IMR-90 (cell line): ENCODE data around the gene CD300LD. TPM values are rescaled to one million over a fixed set of nuclear protein-coding genes. Genes with fewer than 3 reads are reported as not detected.

Experiments used
- ATAC-seq: fragments of 200-7000 bp; cut with Tn5 transposase; 2 replicates; pipeline ENCODE4 v1.9.1; 2020; ENCODE audit warnings: low read depth, mild to moderate bottlenecking, moderate library complexity
- BruUV-seq: library from RNA; stranded (reverse); fragments of 400-500 nt; replicated peaks from 2 replicates; lab custom pipeline; 2021; lab: Mats Ljungman, UMichigan
- CTCF ChIA-PET: fragments of 300-600 bp; formaldehyde crosslinking; extraction: SDS; loops from one replicate; lab custom pipeline; 2021; ENCODE audit warnings: antibody characterized with exemption; lab: Yijun Ruan, JAX
- POLR2A ChIA-PET: fragments of 300-600 bp; sonication (Branson Sonifier 250); formaldehyde crosslinking; loops from one replicate; lab custom pipeline; 2022; ENCODE audit warnings: antibody characterized with exemption; ENCODE audit not compliant: unreplicated experiment; lab: Charles Lee
- DNase-seq: peaks from one replicate; pipeline ENCODE4 v3.0.0; 2013
- H2AFZ ChIP-seq: replicated peaks from 2 replicates; pipeline ENCODE3; 2013; ENCODE audit warnings: low read length, mild to moderate bottlenecking; ENCODE audit not compliant: poor library complexity
- H2AK5ac ChIP-seq: 2 replicates; pipeline ENCODE4 v1.6.1; 2013; ENCODE audit warnings: low read depth, low read length, inconsistent platforms
- H2AK9ac ChIP-seq: replicated peaks from 2 replicates; pipeline ENCODE3; 2013; ENCODE audit warnings: mild to moderate bottlenecking, low read depth, low read length, moderate library complexity; ENCODE audit not compliant: poor library complexity
- H2BK120ac ChIP-seq: 2 replicates; pipeline ENCODE4 v1.6.1; 2013; ENCODE audit warnings: low read depth, low read length, inconsistent platforms
- H2BK15ac ChIP-seq: 3 replicates; pipeline ENCODE4 v1.6.1; 2013; ENCODE audit warnings: low read depth, low read length, inconsistent platforms
- H2BK20ac ChIP-seq: 2 replicates; pipeline ENCODE4 v1.6.1; 2013; ENCODE audit warnings: low read depth, mild to moderate bottlenecking, inconsistent platforms, low read length, moderate library complexity
- H2BK5ac ChIP-seq: 2 replicates; pipeline ENCODE4 v1.6.1; 2013; ENCODE audit warnings: mild to moderate bottlenecking, low read depth, low read length, inconsistent platforms; ENCODE audit not compliant: poor library complexity, severe bottlenecking
- H3K14ac ChIP-seq: replicated peaks from 2 replicates; pipeline ENCODE4 v1.6.1; 2013; ENCODE audit warnings: low read depth, low read length, inconsistent platforms
- H3K18ac ChIP-seq: 2 replicates; pipeline ENCODE4 v1.6.1; 2013; ENCODE audit warnings: low read depth, low read length, control low read depth
- H3K23ac ChIP-seq: 2 replicates; pipeline ENCODE4 v1.6.1; 2013; ENCODE audit warnings: low read depth, low read length, inconsistent platforms
- H3K27ac ChIP-seq: 2 replicates; pipeline ENCODE4 v1.5.1; 2013; ENCODE audit warnings: mild to moderate bottlenecking, control low read depth, low read length; ENCODE audit not compliant: insufficient read depth
- H3K27me3 ChIP-seq: 2 replicates; pipeline ENCODE4 v1.6.1; 2013; ENCODE audit warnings: low read length; ENCODE audit not compliant: control insufficient read depth, insufficient read depth
- H3K36me3 ChIP-seq: 2 replicates; pipeline ENCODE4 v1.6.1; 2013; ENCODE audit warnings: low read length, mixed read lengths; ENCODE audit not compliant: control insufficient read depth, insufficient read depth
- H3K4ac ChIP-seq: 2 replicates; pipeline ENCODE4 v1.6.1; 2013; ENCODE audit warnings: low read depth, low read length, inconsistent platforms
- H3K4me1 ChIP-seq: 2 replicates; pipeline ENCODE4 v1.6.1; 2013; ENCODE audit warnings: low read length, mixed read lengths; ENCODE audit not compliant: control insufficient read depth, insufficient read depth
- H3K4me2 ChIP-seq: 2 replicates; pipeline ENCODE4 v1.6.1; 2013; ENCODE audit warnings: low read depth, mild to moderate bottlenecking, control low read depth, low read length, moderate library complexity
- H3K4me3 ChIP-seq: 2 replicates; pipeline ENCODE4 v1.5.1; 2013; ENCODE audit warnings: low read depth, mild to moderate bottlenecking, control low read depth, low read length, moderate library complexity; ENCODE audit not compliant: insufficient read depth
- H3K56ac ChIP-seq: 2 replicates; pipeline ENCODE4 v1.6.1; 2013; ENCODE audit warnings: low read length, inconsistent platforms; ENCODE audit not compliant: insufficient read depth; ENCODE audit errors: extremely low read depth
- H3K79me1 ChIP-seq, 2 experiments: 2 replicates each; pipeline ENCODE4 v1.6.1; 2013; ENCODE audit warnings: low read length in 2 of 2, inconsistent platforms in 1 of 2, low read depth in 1 of 2
- H3K9ac ChIP-seq: 2 replicates; pipeline ENCODE4 v1.6.1; 2013; ENCODE audit warnings: low read depth, low read length, control low read depth
- H3K9me1 ChIP-seq: 2 replicates; pipeline ENCODE4 v1.6.1; 2013; ENCODE audit warnings: low read length, inconsistent platforms; ENCODE audit not compliant: insufficient read depth
- H3K9me3 ChIP-seq: 2 replicates; pipeline ENCODE4 v1.6.1; 2013; ENCODE audit warnings: low read length; ENCODE audit not compliant: control insufficient read depth, insufficient read depth
- H4K20me1 ChIP-seq: 2 replicates; pipeline ENCODE4 v1.6.1; 2013; ENCODE audit warnings: low read length, inconsistent platforms; ENCODE audit not compliant: insufficient read depth
- H4K5ac ChIP-seq: 2 replicates; pipeline ENCODE4 v1.6.1; 2013; ENCODE audit warnings: mild to moderate bottlenecking, low read depth, low read length, control low read depth
- H4K8ac ChIP-seq, 2 experiments: 2 replicates each; pipeline ENCODE4 v1.6.1; 2013; ENCODE audit warnings: low read depth in 2 of 2, low read length in 2 of 2, control low read depth in 1 of 2, inconsistent platforms in 1 of 2
- H4K91ac ChIP-seq: 2 replicates; pipeline ENCODE4 v1.6.1; 2013; ENCODE audit warnings: low read depth, low read length, inconsistent platforms; ENCODE audit not compliant: insufficient read depth
- BHLHE40 ChIP-seq: fragments of 150-350 bp; IDR thresholded peaks from 2 replicates; pipeline ENCODE4 v1.6.1; 2016; ENCODE audit warnings: mild to moderate bottlenecking, low read depth, low read length
- CHD1 ChIP-seq: IDR thresholded peaks from 2 replicates; pipeline ENCODE4 v1.6.1; 2012; ENCODE audit warnings: low read depth, low read length, improper control_type of control experiment
- MAFK ChIP-seq: IDR thresholded peaks from 2 replicates; pipeline ENCODE4 v1.6.1; 2012; ENCODE audit warnings: low read depth, low read length, improper control_type of control experiment
- MAZ ChIP-seq: IDR thresholded peaks from 2 replicates; pipeline ENCODE4 v1.6.1; 2012; ENCODE audit warnings: low read depth, mild to moderate bottlenecking, low read length, improper control_type of control experiment, moderate library complexity, borderline replicate concordance
- MXI1 ChIP-seq: IDR thresholded peaks from 2 replicates; pipeline ENCODE4 v1.6.1; 2012; ENCODE audit warnings: low read depth, mild to moderate bottlenecking, low read length, moderate library complexity, borderline replicate concordance
- POLR2A ChIP-seq: IDR thresholded peaks from 2 replicates; pipeline ENCODE4 v1.6.1; 2012; ENCODE audit warnings: mild to moderate bottlenecking, low read depth, low read length
- RAD21 ChIP-seq: IDR thresholded peaks from 2 replicates; pipeline ENCODE4 v1.6.1; 2012; ENCODE audit warnings: low read length, improper control_type of control experiment
- RFX5 ChIP-seq: IDR thresholded peaks from 2 replicates; pipeline ENCODE4 v1.8.0; 2012; ENCODE audit warnings: low read depth, mild to moderate bottlenecking, low read length, moderate library complexity
- WGBS, 2 experiments: methylation state at CpG; one replicate each; pipeline versions ENCODE4 v1.1.5 to v1.1.7; 2013; ENCODE audit warnings: missing lambda C conversion rate in 2 of 2; ENCODE audit not compliant: insufficient read length in 1 of 2; ENCODE audit errors: extremely low coverage in 2 of 2; 5-methylcytosine and 5-hydroxymethylcytosine counted together
- dilution Hi-C: fragments of 300-500 bp; cut with HindIII; formaldehyde crosslinking; loops from one replicate; pipeline ENCODE4 v1.14.3; 2018; ENCODE audit warnings: low sequenced_read_pairs; ENCODE audit not compliant: unreplicated experiment
- in situ Hi-C: fragments of 300-500 bp; cut with MboI; formaldehyde crosslinking; loops from 3 replicates; pipeline ENCODE4 v1.14.3; 2019; ENCODE audit warnings: low sequenced_read_pairs, inconsistent platforms, mixed read lengths
- intact Hi-C: fragments of 100-400 bp; cut with micrococcal nuclease; formaldehyde crosslinking; loops from 2 replicates; pipeline ENCODE4 v1.10.0; 2022
- polyA plus RNA-seq, 3 experiments: library from polyadenylated mRNA; depleted of rRNA; stranded (reverse); fragments of >200 nt; gene quantifications; 2 replicates each; pipeline ENCODE4 v1.2.3, GENCODE V29; 2012; ENCODE audit warnings: low replicate concordance in 1 of 3
- total RNA-seq: library from RNA; depleted of rRNA; stranded (reverse); fragments of >200 nt; gene quantifications from 2 replicates; pipeline ENCODE4 v1.2.3, GENCODE V29; 2012
- TF ChIP-seq, protein P1 (sequence below): conservative IDR thresholded peaks from 2 replicates; pipeline ENCODE4 v1.5.1; 2012; ENCODE audit warnings: mild to moderate bottlenecking, low read depth, low read length, improper control_type of control experiment
- TF ChIP-seq, protein P2 (sequence below): fragments of 150-350 bp; IDR thresholded peaks from 2 replicates; pipeline ENCODE4 v1.6.1; 2017; ENCODE audit warnings: mild to moderate bottlenecking, antibody characterized with exemption, low read length, low read depth

Gene CD300LD
- total and polyA plus RNA-seq, 2 of the 4 experiments (the other 2 are of a cell fraction) = not detected

DNA sequence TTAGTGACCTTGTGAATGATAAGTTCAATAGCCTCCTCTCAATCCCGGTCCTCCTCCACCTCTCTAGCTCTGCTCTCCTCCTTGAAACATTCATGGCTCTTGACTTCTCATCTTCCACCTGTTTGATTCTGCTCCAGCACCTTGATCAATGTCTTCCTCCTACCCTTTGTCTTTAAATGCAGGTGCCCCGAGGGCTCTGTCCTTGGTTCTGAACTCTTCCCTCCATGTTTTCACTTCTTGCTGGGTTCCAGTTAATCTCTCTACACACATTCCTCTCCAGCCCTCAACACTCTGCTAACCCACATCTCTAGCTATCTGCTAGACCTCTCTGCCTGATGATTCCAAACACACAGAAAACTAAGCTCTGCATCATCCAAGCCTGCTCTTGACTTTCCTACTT, 18.0 kb upstream of the CD300LD start:
- H2BK15ac ChIP-seq = no peak overlapping the region
- H3K27me3 ChIP-seq = no peaks in the 10 kb centered on the region
- in situ Hi-C loops = no loop called here
- CTCF ChIA-PET = no interaction called here
- no peak overlapping the region for H3K18ac ChIP-seq
- no peak overlapping the region for H2BK20ac ChIP-seq
- H3K14ac ChIP-seq = no peak overlapping the region
- H3K9me1 ChIP-seq = no peaks in the 10 kb centered on the region
- H3K36me3 ChIP-seq = no peaks in the 10 kb centered on the region
- H2BK5ac ChIP-seq = no peak overlapping the region
- no TSS peak for BruUV-seq
- 10% methylated on average over 1 of the region's 2 CpGs; no CpG with 5 or more reads in 1 of the 2 experiments for WGBS, 2 experiments
- H3K9me3 ChIP-seq = peaks cover 21% of the 10 kb centered on the region
- H3K27ac ChIP-seq = no peak overlapping the region
- H4K91ac ChIP-seq = no peak overlapping the region
- no peak overlapping the region for H3K4me3 ChIP-seq
- POLR2A ChIA-PET = no interaction called here
- dilution Hi-C loops = no loop called here
- no peak overlapping the region for H3K56ac ChIP-seq
- no peaks in the 10 kb centered on the region for H3K79me1 ChIP-seq
- H3K4ac ChIP-seq = no peak overlapping the region
- H3K4me1 ChIP-seq = no peaks in the 10 kb centered on the region
- H3K4me2 ChIP-seq = no peak overlapping the region
- no peak overlapping the region for H2AK9ac ChIP-seq
- H2AK5ac ChIP-seq = no peak overlapping the region
- no peak overlapping the region for H3K9ac ChIP-seq
- no peak overlapping the region for H3K23ac ChIP-seq
- H2AFZ ChIP-seq = no peak overlapping the region
- no peak overlapping the region for H2BK120ac ChIP-seq
- DNase-seq = no peak
- no peak for ATAC-seq
- no peak overlapping the region for H4K5ac ChIP-seq
- H4K20me1 ChIP-seq = no peaks in the 10 kb centered on the region
- intact Hi-C loops = no loop called here
- no peak overlapping the region for H4K8ac ChIP-seq
- TF ChIP-seq RFX5 (no peak), BHLHE40 (no peak), CHD1 (no peak), MXI1 (no peak), RAD21 (no peak), POLR2A (no peak), MAZ (no peak), MAFK (no peak)
- TF ChIP-seq, protein P1, sequence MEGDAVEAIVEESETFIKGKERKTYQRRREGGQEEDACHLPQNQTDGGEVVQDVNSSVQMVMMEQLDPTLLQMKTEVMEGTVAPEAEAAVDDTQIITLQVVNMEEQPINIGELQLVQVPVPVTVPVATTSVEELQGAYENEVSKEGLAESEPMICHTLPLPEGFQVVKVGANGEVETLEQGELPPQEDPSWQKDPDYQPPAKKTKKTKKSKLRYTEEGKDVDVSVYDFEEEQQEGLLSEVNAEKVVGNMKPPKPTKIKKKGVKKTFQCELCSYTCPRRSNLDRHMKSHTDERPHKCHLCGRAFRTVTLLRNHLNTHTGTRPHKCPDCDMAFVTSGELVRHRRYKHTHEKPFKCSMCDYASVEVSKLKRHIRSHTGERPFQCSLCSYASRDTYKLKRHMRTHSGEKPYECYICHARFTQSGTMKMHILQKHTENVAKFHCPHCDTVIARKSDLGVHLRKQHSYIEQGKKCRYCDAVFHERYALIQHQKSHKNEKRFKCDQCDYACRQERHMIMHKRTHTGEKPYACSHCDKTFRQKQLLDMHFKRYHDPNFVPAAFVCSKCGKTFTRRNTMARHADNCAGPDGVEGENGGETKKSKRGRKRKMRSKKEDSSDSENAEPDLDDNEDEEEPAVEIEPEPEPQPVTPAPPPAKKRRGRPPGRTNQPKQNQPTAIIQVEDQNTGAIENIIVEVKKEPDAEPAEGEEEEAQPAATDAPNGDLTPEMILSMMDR = no peak
- TF ChIP-seq, protein P2, sequence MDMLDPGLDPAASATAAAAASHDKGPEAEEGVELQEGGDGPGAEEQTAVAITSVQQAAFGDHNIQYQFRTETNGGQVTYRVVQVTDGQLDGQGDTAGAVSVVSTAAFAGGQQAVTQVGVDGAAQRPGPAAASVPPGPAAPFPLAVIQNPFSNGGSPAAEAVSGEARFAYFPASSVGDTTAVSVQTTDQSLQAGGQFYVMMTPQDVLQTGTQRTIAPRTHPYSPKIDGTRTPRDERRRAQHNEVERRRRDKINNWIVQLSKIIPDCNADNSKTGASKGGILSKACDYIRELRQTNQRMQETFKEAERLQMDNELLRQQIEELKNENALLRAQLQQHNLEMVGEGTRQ = no peak
